HEK293T (cell line): ENCODE results near the gene RABL2B.
"Not testable (repeated sequence)": the region's sequence is repeated elsewhere in the genome, so short reads cannot be mapped to it uniquely, and the experiment has no call there.

Experiments
- ARNT ChIP-seq: fragments of 450-650 bp; IDR thresholded peaks from 2 replicates; pipeline ENCODE4 v1.6.1; 2017; ENCODE audit warnings: mild to moderate bottlenecking
- ELF4 ChIP-seq: fragments of 450-650 bp; IDR thresholded peaks from 2 replicates; pipeline ENCODE4 v1.6.1; 2017; ENCODE audit warnings: antibody characterized with exemption
- FOXA1 ChIP-seq: fragments of 450-650 bp; IDR thresholded peaks from 2 replicates; pipeline ENCODE4 v1.6.1; 2016; ENCODE audit warnings: mild to moderate bottlenecking
- FOXM1 ChIP-seq: fragments of 450-650 bp; IDR thresholded peaks from 2 replicates; pipeline ENCODE4 v1.6.1; 2017; ENCODE audit warnings: mild to moderate bottlenecking, borderline replicate concordance
- LEF1 ChIP-seq: fragments of 450-650 bp; IDR thresholded peaks from 2 replicates; pipeline ENCODE4 v1.6.1; 2017; ENCODE audit warnings: mild to moderate bottlenecking, borderline replicate concordance
- SP1 ChIP-seq: fragments of 450-650 bp; IDR thresholded peaks from 2 replicates; pipeline ENCODE4 v1.6.1; 2017

GRCh38 chr22:50749302-50750074 is 33.9 kb downstream of the RABL2B start:
- TF ChIP-seq ELF4, LEF1, FOXA1, ARNT, SP1, FOXM1: not testable (repeated sequence)
